GM21619 (cell line): ENCODE data around the gene ARF1.

Experiments
- ATAC-seq: cut with Tn5 transposase; IDR thresholded peaks from one replicate; pipeline ENCODE4 v1.9.1; 2021; ENCODE audit not compliant: unreplicated experiment

The ARF1 gene

DNA sequence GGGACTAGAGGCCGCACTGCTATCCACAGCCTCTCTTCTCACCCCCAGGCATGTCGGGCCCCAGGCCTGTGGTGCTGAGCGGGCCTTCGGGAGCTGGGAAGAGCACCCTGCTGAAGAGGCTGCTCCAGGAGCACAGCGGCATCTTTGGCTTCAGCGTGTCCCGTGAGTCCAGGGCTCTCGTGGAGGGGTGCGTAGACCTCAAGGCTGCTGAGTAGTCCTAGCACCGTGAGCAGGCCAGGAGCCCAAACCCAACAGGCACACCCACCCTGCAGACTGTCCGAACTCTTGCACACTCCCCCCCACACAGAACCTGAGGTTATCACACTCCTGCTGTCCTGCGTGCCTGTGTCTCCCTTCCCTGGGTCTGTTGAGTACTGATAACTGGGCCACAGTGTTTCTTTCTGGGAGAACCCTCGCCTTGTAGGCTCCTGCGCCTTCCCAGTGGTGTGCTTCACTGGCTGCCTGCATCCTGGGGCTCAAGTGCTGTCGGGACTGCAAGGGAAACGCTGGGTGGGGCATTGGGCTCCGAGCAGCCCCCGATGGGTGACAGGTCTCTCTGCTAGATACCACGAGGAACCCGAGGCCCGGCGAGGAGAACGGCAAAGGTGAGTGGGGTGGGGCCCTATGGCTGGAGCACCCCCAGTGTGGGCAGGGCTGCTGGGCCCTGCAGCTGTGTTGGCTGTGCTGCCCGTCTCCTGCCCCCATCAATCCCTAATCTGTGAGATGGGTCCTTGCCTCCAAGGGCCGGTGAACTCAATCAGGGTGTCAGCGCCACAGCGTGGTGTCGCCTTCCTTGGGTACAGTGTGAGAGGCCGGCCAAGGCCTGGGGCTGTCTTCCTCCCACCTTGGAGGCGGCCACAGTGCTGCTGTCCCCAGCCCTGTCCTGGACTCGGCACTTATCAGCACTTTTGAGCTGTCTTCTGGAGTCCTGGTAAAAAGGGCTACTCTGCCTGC lies 63.2 kb downstream of the ARF1 start:
- ATAC-seq: no peak

DNA sequence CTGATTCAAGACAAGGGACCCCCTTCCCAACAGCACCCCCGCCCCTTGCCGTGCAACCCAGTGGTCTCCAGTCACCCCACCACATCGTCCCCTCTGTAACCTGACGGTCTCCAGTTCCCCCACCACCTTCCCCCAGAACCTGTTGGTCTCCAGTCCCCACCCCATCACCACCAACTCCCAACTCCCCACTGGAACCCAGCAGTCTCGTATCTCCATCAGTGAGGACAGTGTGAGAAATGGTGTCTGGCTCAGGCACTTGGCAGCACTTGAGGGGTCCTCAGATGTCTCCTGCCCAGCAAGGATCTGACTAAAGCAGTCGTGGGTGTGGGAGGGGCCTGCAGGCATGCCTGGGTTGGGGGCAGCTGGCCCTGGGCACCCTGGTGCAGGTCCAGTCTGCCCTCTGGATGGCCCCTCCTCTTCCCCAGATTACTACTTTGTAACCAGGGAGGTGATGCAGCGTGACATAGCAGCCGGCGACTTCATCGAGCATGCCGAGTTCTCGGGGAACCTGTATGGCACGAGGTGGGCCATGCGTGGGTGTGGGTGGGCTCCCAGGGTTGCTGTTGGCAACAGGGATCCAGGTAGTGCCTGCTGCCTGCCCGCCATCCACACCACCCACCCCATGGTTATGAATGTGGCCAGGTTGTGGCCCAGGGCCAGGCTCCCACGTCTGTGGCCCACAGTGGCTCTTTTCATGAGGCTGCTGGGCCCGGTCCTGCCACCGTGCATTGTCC lies 64.1 kb downstream of the ARF1 start:
- ATAC-seq: no peak

DNA sequence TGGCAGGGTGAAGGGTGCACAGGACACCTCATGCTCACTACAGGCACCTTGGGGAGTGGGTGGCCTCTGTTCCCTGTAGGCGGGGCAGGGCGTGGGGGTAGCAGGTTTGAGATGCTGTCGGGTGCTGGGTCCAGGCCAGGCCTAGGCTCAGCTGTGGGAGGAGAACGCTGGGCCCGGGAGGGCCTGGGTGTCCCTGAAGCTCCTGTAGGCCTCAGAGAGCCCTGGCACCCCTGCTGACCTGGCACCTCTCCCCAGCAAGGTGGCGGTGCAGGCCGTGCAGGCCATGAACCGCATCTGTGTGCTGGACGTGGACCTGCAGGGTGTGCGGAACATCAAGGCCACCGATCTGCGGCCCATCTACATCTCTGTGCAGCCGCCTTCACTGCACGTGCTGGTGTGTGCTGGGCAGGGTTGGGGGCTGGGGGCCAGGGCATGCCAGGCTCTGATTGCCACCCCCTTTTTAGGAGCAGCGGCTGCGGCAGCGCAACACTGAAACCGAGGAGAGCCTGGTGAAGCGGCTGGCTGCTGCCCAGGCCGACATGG lies 64.7 kb downstream of the ARF1 start:
- ATAC-seq: no peak

DNA sequence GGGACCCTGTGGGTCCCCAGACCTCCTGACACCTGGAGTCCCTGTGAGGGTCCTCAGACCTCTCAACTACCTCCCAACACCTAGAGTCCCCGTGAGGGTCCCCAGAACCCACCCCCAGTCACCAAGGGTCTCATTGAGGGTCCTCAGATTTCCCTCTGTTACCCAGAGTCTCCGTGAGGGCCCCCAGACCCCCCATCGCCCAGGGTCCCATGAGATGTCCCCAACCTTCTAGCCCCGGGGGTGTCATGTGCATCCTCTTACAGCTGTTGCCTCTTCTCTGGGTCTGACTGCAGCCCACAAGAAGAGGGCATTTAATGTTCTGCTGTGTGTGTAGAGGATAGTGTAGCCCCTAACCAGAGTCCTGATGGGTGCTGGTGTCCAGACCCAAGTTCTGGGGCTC lies 65.3 kb downstream of the ARF1 start:
- ATAC-seq: no peak

DNA sequence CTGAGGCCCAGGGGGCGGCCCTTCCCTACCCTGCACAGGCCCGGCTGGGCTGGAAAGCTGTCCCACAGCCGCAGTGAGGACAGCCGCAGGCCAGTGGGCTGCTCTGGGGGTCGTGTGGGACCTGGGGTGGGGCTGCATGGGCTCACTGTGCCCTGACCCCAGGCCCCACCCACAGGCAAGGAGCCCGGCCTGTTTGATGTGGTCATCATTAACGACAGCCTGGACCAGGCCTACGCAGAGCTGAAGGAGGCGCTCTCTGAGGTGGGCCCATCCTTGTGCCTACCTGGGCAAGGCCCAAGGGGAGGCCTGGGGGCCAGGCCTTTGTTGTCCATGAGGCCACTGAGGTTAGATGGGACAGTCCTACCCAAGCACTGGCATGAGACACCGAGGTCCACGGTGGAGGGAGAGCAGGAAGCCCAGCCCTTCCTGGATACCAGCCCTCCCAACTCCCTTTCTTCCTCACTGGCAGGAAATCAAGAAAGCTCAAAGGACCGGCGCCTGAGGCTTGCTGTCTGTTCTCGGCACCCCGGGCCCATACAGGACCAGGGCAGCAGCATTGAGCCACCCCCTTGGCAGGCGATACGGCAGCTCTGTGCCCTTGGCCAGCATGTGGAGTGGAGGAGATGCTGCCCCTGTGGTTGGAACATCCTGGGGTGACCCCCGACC lies 65.8 kb downstream of the ARF1 start:
- ATAC-seq: no peak
